A204.1 (cell line): ENCODE measurements around the gene FAM20A.
A peak's percentile ranks its signal among the peaks of the same experiment; 100 is the strongest.

Experiments
- FAIRE-seq: peaks from 2 replicates; lab custom pipeline; 2012; peaks lifted over from hg19 to GRCh38; lab: Jason Lieb, UNC

Gene FAM20A

DNA sequence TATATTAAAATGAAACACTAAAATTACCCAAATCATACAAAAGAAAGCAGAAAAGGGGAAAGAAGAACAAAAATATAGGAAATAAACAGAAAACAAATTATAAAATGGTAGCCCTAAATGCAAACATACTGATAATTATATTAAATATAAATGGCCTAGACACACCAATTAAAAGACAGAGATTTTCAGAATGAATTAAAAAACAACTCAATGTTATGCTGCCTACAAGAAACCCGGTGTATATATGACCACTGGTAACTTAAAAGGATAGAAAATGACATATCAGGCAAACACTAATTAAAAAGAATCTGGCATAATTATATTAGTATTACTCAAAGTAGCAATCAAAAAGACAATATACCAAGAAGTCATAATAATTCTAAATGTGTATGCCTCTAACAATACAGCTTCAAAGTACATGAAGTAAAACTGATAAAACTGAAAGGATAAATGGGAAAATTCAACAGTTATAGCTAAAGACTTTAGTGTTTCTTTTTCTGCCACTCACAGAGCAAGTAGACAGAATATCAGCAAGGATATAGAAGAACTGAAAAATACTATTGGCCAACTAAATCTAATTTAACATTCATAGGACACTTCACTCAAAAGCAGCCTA, 7.5 kb upstream of the FAM20A start:
- peak; percentile 56 for FAIRE-seq

DNA sequence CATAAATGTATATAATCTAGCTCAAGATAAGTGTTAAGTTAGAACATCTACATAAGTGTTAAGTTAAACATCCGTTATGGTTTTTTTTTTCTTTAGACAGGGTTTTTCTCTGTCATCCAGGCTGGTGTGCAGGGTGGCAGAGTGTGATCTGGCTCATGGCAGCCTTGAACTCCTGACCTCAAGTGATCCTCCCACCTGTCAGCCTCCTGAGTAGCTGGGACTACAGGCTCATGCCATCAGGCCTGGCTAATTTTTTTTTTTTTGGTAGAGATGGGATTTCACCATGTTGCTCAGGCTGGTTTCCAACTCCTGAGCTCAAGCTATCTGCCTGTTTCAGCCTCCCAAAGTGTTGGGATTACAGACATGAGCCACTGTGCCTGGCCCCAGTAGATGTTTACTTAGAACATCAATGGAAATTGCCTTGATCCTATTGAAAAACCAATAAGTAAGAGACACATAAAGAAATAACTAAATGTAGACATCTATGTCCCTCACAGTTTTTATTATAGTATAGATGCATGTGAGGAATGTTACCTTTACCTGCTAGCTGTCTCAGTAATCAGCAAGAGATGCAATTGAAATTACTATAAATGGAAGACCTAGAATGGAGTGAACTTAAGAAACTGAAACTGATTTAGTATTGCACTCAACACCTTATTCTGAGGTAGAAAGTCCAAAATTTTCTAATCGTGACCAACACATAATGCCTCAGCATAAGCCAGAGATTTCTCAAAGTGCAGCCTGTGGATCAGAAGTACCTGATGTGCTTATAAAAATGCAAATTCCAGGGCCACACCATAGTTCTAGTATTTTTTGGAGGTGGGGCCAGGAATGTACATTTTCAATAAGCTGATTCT, 5.5 kb upstream of the FAM20A start:
- FAIRE-seq = no peak

DNA sequence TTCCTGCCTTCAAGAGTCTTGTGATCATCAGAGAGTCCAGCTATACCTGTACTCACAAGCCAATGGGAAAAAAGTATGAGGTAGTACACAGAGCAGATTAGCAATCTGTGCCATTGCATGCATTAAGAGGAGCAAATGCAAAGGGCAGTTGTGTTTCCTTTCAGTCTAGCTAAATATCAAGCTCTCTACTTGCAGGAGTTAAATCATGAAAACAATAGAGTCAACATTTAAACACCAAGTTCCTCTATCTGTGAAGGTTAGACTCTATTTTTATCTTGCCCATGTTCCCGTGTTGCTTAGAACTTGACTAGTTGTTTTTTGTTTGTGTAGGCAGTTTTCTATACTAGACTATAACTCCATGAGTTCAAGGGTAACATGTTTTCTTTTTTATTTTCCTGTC, 4.7 kb upstream of the FAM20A start:
- FAIRE-seq = no peak

DNA sequence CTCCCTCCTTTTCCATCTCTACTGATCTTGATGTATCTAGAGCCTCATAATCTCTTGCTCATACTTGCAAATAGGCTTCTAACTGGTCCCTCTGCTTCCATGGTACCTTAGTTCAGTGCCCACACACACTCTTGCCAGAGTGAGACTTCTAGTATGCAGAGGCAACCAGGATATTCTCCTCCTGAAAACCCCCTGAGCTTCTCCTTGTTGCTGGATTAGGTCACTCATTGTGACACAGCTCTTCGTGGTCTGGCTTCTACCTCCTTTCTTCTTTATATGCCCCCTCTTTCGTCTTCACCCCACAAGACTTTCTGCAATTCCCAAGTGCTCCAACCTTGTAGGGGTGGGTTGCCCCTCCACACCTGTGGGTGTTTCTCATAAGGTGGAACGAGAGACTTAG, 2.5 kb upstream of the FAM20A start:
- no peak for FAIRE-seq

DNA sequence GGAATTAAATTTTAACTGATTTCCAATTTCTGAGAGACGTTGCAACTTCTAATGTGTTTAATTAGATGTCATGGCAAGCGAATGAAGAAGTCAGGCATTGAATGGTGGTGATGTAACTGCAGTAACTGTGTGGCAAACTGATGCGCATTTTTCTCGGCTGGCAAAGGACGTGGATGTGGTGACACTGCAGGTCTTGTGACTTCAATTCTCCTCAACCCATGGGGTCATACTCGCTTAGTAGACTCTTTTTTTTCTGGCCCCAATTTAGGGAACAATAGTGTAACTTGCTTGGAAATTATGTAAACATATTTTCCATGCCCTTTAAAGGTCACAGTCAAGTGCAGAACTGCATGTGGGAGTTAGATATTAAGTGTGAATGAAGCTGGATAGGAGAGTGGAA, 1.9 kb upstream of the FAM20A start:
- no peak for FAIRE-seq

DNA sequence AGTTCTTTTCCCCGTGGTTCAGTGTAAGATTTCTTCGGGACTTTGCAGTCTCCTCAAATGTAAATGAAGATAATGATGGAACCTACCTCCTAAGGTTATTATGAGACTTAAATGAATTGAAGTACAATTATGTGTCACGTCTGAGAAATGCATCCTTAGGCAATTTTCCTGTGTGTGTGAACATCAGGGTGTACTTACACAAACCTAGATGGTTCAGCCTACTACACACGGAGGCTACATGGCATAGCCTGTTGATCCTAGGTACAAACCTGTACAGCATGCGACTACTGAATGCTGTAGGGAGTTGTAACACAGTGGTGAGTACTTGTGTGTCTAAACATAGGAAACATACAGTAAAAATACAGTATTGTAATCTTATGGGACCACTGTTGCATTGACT, 1.1 kb upstream of the FAM20A start:
- FAIRE-seq = no peak

DNA sequence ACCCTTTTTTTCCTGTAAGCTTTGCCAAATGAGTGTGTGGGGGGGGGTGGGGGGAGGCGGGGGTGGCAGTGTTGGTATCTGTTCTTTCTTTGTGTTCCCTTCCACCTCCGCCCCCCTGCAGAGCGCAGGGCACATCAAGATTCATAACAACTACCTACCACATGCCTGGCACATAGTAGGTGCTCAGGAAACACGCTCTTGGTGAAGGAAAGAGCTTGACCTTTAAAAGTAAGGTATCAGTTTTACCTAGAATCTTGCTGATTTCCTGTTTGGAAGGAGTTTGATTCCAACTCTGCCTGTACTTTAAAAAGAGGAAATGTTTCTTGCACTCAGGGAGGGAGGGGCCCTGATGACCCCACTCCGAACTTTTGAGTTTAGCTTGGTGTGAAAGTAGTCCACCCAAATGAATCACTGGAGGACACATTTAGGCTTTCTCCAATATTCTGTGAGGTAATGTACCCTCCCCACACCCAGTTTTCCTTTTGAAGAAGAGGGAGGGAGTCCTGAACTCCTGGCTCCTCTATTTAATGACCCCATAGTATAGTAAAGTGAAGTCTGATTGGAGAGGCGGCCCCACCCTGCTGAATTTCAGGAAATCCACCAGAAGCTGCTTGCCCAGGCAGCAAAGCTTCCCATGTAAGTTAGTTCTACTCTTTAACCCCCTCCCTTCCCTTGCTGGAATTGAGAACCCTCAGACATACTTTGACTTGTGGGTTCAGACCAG, 560 bp upstream of the FAM20A start:
- no peak for FAIRE-seq

DNA sequence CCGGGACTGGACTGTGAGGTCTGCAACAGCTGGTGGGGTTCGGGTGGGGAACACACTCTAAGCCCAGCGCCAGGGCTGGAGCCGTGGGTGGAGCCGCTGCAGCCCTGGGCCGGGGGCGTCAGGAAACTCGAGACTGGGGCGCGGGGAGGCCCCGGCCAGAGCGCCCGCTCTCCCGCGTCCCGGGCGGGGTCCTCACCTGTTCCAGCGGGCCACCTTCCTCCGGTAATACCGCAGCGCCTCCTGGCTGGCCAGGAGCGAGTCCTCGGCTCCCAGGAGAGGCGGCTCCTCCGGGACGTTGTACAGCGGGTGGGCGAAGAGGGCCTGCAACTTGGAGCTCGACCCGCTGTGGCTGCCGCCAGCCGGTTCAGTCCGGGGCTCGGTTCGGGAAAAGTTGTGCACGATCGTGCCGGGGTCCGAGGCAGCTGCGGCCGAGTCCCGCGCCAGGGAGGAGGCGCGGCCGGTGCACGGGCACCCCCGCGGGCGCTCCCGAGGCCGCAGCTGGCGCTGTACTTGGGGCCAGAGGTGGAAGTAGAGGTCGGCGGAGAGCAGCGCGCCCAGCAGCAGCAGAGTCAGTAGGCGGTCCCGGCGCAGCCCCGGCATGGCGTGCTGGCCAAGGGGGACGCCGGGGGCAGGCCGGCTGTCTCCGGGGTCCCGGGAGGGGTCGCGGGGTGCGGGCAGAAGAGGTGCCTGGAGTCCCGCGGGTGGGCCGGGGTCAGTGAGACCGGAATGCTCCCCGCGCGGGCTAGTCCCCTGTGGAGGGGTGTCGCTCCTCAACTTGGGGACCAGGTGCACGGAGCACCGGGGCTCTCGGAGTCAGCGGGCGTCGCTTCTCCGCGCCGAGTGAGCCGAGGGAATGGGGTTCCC, 868 bp downstream of the FAM20A start:
- FAIRE-seq = no peak

DNA sequence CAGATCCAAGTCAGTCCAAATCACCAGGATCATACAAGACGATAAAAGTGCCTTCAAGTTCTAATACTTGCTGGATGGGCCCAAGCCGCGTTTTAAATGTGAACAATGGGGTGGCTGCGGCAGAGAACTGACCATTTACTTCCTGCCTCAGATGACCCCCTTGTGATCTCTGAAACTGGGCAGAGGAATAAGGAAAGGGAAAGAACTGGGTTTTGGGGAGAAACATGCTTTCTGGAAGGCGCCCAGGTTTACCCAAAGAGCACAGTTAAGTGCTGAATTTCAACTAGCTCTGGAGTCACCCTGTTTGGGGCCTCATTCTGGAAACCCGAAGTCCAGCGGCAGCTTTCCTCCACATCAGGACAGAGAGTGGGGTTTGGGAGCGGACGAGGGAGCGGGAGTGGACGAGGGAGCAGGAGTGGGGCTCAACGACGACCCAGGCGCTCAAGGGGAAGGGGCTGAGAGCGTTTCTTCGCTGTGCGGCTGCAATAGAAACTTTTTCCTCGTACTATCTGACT, 1.6 kb downstream of the FAM20A start:
- FAIRE-seq = no peak

DNA sequence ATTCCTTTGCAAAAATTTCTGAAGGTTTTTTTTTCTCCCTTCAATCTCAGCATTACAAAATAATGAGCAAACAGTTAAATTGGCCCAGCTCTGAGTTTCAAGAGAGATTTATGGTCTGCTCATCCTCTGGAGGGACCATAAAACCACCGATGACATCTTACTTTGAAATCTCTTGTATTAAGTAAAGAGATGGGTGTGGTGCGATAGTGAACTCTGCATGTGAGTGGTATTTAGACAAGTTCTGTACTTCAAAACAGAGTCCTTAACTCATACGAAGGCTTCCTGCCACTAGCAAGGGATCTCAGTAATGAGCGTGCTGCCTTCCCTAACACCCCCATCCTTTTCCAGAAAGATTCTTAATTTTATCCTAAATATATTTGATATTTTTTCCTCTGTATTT, 2.1 kb downstream of the FAM20A start:
- no peak for FAIRE-seq

DNA sequence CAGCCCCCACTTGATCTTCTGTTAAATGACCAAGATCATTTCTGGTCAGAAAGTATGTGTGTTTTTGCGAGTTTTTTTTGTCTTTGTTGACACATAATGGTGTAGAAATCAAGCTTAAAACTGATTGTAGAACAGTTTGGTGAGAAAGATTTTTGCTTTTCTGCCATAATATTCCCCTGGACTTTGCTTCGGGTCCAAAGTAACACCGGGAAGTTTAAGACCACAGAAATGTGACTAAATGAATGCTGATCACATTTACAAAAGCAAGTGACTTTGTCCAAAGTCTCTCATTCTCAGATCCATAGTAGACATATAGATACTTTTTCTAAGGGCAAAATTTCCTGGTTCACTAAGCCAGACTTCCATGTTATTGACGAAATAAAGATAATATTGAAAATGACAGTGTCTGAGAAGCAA, 2.6 kb downstream of the FAM20A start:
- FAIRE-seq = no peak

DNA sequence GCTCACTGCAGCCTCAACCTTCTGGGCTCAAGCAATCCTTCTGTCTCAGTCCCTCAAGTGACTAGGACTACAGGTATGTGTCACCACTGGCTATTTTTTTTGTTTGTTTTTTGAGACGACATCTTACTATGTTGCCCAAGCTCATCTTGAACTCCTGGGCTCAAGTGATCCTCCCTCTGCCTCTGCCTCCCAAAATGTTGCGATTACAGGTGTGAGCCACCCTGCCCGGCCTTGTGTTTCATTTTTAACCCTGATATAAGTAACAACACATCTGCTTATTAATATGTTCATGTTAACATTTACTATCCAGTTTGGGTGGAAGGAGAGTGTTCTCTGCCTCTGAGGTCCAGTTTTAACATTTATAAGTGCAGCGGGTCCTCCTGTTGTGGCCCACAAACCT, 3.1 kb downstream of the FAM20A start:
- no peak for FAIRE-seq

DNA sequence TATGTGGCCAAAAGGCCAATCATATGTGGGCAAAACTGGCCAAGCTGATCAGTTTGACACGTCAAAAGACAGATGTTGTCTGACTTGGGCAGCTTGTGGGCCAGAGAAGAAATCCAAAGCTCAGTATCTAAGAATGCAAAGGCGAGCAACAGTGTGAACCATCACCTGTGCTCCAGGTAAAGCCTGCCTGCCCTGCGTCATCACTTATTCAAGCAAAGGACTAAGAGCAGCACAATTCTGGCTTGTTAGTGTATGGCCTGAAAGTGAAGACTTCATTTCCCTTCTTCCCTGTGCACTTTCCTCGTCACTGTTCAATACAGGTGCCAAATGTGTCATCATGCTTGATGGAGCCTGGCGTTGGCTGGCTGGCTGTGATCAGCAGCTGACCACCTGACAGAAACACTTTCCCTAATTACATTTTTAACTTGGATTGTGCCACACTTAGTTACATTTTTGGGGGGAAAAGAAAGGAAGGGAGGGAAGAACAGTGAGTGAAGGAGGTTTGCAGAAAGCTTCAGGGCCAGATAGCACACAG, 4.7 kb downstream of the FAM20A start:
- no peak for FAIRE-seq

DNA sequence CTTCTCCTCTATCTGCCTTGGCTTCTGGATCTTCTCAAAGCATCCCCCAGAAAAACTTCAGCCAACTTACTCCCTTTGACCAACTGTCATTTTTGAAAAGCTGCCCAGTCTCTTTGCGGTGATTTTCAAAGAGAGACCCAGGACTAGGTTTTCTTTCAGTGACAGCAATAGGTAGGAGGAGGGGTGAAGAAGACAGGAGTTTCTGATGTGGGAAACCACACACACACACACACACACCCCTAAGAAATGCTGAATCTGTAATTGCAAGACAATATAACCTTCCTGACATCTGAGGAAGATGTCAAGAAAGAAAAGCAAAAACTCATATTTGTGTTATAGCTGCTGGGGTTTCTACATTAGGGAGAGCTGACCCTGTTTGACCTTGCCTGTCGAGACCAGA, 5.2 kb downstream of the FAM20A start:
- no peak for FAIRE-seq

DNA sequence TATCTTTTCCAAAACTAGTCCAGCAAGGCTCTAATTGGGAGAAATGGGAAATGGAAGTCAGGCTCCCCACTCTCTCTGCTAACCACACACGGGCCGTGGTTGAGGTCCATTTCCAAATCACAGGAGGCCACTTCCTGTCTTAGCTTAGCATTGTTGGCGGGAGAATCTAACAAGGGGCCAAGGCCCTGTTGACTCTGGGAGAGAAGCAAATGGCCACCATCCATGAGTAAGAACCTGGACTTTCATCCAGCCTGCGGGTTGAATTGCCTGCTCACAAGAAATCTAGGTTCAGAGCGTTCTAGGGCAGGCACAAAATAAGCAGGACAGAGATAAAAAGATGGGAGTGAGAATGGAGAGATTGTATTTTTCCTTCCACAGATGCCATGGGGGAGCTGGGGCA, 5.7 kb downstream of the FAM20A start:
- no peak for FAIRE-seq

DNA sequence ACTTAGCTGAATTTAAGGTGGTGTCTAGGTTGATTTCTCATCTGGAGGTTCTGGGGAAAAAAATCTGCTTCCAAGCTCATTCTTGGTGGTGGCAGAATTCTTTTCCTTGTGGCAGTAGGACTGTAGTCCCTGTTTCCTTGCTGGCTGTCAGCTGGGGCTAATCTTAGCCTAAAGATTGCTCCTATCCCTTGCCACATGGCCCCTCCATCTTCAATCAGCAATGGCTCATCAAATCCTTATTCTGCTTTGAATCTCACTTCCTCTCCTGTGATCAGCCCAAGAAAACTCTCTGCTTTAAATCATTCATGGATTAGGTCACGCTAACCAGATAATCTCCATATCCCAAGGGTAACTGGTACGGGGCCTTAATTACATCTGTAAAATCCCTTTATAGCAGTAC, 6.6 kb downstream of the FAM20A start:
- no peak for FAIRE-seq

DNA sequence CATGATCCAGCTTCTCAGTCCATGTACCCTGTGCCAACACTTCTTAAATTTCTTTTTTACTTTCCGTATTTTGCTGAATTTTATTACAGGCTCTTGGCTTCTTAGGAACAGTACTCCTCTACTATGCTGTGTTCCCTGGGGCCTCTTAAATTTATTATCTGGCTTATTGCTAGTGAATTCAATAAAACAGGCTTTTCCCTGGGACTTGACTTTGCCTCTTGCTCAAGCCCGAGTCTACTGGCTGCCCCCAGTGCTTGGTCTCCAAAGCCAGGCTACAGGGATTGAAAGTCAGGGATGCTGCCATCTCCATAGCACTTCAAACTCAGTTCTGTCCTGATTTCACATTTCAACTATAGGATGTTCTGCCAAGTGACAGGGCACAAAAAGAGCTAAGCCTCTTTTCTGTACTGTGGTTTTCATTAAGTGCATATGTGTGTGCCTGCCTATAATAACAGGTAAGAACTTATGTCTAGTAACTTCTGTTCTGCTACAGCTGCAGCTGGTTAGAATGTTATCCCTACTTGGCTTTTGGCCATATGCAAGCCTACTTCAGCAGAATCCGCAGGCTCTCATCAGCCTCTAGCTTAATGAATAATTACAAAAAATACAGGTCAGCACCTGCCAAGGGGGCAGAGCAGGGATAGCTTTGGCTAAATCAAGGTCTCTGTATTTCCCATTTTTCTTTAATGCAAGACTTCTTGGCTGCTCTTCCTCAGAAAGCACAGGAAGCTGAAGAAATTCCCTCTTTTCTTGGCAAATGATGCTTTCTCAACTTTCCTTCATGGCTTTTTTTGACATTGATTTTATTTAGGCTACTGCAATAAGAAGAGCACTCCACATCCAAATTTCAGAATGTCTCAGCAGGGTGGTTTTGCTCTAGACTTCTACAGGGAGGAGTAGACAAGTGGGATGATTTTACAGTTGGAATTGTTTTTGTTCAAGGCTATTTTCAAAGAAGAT, 8.2 kb downstream of the FAM20A start:
- FAIRE-seq = no peak

DNA sequence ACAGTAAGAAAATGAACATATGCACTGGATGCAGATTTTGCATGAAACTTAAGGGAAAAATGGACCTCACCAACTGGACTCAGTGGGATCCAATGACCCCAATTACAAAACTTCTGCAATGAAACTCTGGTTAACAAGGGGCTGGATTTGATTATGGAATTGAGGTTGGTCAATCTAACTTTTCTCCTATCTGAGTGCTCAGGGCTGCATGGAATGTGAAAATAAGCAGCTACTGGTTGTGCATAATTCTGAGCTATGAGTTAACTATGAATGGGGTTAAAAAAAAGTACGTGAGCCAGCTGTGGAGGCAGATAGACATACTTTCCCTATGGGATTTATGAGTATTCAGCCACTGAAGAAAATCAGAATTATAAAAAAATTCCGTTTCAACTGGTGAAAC, 9.2 kb downstream of the FAM20A start:
- no peak for FAIRE-seq

DNA sequence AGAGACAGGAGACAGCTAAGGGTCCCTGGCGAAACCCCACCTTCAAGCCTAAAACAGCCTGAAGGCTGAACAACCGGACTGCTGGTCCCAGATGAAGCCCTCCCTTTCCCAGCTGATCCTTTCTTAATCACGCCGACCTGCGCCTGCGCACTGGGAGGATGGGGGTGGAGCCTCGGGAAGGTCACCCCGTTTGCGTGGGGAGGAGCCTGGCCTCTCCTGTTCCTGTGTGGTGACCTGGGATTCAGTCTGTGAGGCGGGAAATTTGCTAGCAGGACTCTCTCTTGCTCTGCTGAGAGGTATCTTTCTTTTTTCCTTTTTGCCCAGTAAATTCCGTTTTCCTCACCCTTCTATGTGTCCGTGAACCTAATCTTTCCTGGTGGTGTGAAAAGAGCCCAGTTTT, 9.6 kb downstream of the FAM20A start:
- no peak for FAIRE-seq

DNA sequence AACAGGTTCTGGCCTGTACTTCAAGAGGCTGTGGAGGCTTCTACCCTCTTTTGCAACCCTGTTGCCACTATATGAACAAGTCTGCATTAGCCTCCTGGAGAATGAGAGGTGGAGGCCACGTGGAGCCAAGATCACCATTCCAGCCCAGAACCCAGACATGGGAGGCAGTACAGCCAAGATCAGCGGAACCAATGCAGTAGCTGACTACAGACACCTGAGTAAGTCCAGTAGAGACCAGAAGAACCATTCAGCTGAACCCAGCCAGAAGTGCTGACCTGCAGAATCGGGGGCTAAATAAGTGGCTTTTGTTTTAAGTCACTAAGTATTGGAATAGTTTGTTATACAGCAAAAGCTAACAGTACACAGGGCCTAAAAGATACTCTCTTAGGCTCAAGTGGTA, 12.1 kb downstream of the FAM20A start:
- no peak for FAIRE-seq

DNA sequence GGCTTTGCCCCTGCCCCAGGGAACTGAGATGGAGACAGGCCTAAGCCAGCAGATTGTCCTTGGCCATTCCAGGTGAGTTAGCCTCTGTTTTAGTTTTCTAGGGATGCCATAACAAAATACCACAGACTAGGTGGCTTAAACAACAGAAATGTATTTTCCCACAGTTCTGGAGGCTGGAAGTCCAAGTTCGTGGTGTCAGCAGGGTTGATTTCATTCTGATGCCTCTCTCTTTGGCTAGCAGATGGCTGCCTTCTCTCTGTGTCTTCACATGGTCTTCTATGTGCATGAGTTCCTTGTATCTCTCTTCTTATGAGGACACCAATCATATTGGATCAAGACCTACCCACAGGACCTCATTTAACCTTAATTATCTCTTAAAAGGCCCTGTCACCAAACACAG, 12.8 kb downstream of the FAM20A start:
- FAIRE-seq = no peak
